IPS-18c (cell line): ENCODE results near the gene ZWILCH.
"Not testable (repeated sequence)": the region's sequence is repeated elsewhere in the genome, so short reads cannot be mapped to it uniquely, and the experiment has no call there.

ENCODE experiments used
- H3K4me3 ChIP-seq: 2 replicates; pipeline ENCODE4 v1.7.0; 2013; ENCODE audit warnings: low read depth, mild to moderate bottlenecking, low read length, moderate library complexity; ENCODE audit not compliant: insufficient read depth
- H3K9me3 ChIP-seq: one replicate; pipeline ENCODE4 v1.6.1; 2013; ENCODE audit warnings: mild to moderate bottlenecking, low read length, moderate library complexity; ENCODE audit not compliant: control insufficient read depth, insufficient read depth

The ZWILCH gene

GRCh38 chr15:66482539-66482938 is 22.6 kb upstream of the ZWILCH start:
- Histone ChIP-seq H3K4me3 (no peak overlapping the region), H3K9me3 (no peaks in the 10 kb centered on the region)

DNA sequence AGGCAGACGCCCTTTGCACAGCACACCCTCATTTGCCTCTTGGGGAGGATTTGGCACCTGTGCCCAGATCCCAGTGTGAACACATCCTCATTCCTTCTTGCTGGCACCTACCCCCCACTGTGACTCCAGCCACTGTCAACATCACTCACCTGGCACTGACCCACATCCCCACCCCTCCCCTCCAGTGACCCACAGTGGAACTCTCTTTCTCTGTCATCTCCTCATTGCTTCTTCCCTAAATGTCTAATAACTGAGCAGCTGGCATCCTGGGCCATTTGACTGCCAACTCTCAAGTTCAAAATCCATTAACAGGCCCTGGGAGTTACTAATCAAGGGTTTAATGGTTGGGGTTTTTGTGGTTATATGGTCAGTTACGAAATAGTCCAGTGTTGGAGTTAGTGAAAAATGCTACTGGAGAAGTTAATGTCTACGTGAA is 22.0 kb upstream of the ZWILCH start:
- Histone ChIP-seq H3K4me3 (no peak overlapping the region), H3K9me3 (no peaks in the 10 kb centered on the region)

DNA sequence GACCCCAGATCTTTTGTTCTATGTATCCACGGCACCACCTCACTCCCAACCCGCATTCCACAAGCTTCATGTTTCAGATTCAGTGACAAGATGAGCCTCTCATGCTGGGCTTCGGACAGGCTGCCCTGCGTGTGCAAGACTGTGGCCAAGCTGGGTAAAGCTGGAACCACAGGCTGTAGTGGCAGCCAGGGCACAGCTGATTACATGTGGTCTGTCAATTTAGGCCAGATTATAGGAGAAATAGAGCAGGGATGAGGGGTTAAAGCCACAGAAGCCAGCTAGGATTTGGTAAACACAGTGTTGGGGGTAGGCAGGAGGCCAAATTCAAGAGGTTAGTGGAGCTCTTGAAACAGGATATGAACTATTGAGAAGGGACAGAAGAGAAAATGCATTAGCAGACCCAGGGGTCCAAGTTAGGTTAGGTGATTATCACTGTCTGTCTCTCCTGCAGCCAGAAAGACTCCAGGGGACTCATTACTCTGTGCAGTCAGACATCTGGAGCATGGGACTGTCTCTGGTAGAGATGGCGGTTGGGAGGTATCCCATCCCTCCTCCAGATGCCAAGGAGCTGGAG is 20.5 kb upstream of the ZWILCH start:
- no peak overlapping the region for H3K4me3 ChIP-seq
- no peaks in the 10 kb centered on the region for H3K9me3 ChIP-seq

- H3K9me3 ChIP-seq, result no peaks in the 10 kb centered on the region
- H3K4me3 ChIP-seq, result no peak overlapping the region
Observed at GRCh38 chr15:66486887-66487286, 18.2 kb upstream of the ZWILCH start.

GRCh38 chr15:66488525-66488924 is 16.6 kb upstream of the ZWILCH start:
- H3K9me3 ChIP-seq, result no peaks in the 10 kb centered on the region
- H3K4me3 ChIP-seq, result no peak overlapping the region

DNA sequence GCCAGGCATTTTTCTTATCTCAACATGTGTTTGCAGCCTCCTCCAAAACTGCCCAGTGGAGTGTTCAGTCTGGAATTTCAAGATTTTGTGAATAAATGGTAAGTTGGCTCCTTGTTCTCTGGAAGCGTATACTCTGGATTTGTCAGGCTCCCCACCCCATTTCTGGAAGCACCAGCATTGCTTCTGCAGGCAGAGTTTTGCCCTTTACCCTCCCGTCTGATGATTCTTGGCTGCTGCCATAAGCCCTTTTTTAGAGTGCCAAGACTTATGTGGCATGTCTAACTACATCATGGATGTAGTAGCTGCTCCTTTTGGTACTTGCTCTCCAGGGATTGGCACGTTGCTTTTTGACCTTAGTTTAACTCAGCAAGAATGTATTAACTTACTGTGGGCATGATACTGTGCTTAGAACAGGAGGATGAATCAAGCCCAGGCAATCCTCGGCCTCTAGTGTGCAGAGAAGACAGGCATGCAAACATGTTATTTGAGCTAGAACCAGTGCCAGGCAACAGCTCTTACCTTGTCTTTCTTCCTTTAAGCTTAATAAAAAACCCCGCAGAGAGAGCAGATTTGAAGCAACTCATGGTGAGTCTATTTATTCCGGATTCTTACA is 15.8 kb upstream of the ZWILCH start:
- H3K4me3 ChIP-seq, result no peak overlapping the region
- H3K9me3 ChIP-seq, result no peaks in the 10 kb centered on the region

- H3K9me3 ChIP-seq, result no peaks in the 10 kb centered on the region
- H3K4me3 ChIP-seq, result no peak overlapping the region
Observed at GRCh38 chr15:66491846-66492245, 13.3 kb upstream of the ZWILCH start.

DNA sequence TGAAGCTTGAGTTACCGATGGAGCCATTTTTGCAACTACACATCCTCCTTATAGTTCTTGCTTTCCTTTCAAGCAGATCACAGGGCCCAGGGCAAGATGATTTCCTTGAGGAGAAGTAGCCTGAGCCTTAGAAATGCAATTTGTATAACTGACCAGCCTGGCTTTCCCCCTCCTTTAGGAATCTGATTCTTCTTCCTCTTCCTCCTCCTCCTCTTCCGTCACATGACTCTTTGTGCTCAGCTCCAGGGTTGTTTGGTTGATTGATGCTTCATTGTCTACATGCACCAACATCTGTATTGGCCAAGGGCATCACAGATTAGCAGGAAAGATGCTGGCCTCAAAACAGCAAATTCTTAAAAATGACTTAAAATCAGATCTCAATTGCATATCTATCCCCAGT is 10.9 kb upstream of the ZWILCH start:
- Histone ChIP-seq H3K9me3 (no peaks in the 10 kb centered on the region), H3K4me3 (no peak overlapping the region)

- peak overlapping the region; percentile 67 for H3K4me3 ChIP-seq
- no peaks in the 10 kb centered on the region for H3K9me3 ChIP-seq
Observed at GRCh38 chr15:66496951-66497501, 8.1 kb upstream of the ZWILCH start.

- H3K4me3 ChIP-seq, result peak within 1 kb of the TSS; percentile 67
- H3K9me3 ChIP-seq, result no peaks in the 10 kb centered on the region
Observed at GRCh38 chr15:66497502-66498455, 7.3 kb upstream of the ZWILCH start, which contains the start of gene SNAPC5. Gene SNAPC5 (minus strand): TSS chr15:66497762. CDS start chr15:66497731, 31 bp downstream.

- H3K4me3 ChIP-seq, result no peak overlapping the region
- no peaks in the 10 kb centered on the region for H3K9me3 ChIP-seq
Observed at GRCh38 chr15:66498501-66499386, 6.4 kb upstream of the ZWILCH start.

DNA sequence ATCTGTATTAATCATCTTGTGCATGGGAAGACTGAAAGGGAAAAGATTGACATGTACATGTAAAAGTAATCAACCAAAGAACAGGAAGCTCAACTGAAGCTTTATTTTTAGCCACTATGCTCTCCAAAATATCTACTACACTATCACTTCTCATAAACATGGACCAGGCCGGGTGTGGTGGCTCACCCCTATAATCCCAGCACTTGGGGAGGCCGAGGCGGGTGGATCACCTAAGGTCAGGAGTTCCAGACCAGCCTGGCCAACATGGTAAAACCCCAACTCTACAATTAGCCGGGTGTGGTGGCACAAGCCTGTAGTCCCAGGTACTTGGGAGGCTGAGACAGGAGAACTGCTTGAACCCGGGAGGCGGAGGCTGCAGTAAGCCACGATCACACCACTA is 4.8 kb upstream of the ZWILCH start:
- H3K4me3 ChIP-seq, H3K9me3 ChIP-seq: not testable (repeated sequence)

- no peaks in the 10 kb centered on the region for H3K9me3 ChIP-seq
- peak overlapping the region; percentile 71; the same call in 1 of the 2 replicates for H3K4me3 ChIP-seq
Observed at GRCh38 chr15:66502491-66502890, 2.6 kb upstream of the ZWILCH start.

- not testable (repeated sequence) for H3K9me3 ChIP-seq
- H3K4me3 ChIP-seq, result peak overlapping the region; percentile 71
Observed at GRCh38 chr15:66503041-66503648, 2.0 kb upstream of the ZWILCH start.

DNA sequence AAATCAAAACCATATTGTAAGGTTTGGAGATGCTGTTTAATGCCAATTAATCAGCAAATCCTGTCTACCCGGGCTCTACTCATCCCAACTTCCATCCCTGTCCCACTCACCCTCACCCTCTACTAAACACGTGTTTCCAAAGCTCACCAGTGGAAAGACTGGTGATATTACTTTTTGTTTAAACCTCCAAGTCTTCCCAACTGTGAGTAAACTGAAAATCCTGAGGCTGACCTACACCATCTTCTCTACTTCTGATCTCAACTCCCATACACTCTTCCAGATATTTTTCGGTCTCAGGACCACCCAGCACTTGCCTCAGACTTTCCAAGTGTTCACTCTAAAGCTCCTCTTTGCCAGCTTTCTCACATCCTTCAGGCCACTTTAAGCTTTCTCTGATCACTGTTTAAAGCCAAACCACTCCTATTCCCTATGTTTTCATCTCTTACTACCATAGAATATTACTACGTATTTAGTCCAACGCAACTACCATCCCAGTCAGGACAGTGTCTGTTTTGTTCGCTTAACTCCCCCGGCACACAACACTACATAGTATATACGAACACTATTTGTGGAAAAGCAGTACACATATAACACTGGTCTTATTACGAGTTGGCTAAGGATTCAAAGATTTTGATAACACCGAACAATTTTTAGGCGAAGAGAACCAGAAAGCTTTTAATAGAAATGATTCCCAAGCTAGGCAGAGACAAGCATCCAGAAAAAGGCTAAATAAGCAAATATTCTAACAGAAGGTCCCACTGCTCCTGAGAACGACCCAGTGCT is 1.2 kb upstream of the ZWILCH start:
- Histone ChIP-seq H3K9me3 (no peaks in the 10 kb centered on the region), H3K4me3 (peak overlapping the region; percentile 71)

GRCh38 chr15:66505430-66505811 is 295 bp downstream of the ZWILCH start:
- H3K4me3 ChIP-seq, result peak overlapping the region; percentile 71

More at GRCh38 chr15:66505430-66505811, 295 bp downstream of the ZWILCH start:
- no peaks in the 10 kb centered on the region for H3K9me3 ChIP-seq
